HG03342 (cell line): ENCODE results near the gene MAP2K6.
A peak's percentile ranks its signal among the peaks of the same experiment; 100 is the strongest.

Experiments used
- ATAC-seq: cut with Tn5 transposase; IDR thresholded peaks from one replicate; pipeline ENCODE4 v1.9.1; 2021; ENCODE audit warnings: mild to moderate bottlenecking, moderate library complexity; ENCODE audit not compliant: unreplicated experiment

Gene MAP2K6

DNA sequence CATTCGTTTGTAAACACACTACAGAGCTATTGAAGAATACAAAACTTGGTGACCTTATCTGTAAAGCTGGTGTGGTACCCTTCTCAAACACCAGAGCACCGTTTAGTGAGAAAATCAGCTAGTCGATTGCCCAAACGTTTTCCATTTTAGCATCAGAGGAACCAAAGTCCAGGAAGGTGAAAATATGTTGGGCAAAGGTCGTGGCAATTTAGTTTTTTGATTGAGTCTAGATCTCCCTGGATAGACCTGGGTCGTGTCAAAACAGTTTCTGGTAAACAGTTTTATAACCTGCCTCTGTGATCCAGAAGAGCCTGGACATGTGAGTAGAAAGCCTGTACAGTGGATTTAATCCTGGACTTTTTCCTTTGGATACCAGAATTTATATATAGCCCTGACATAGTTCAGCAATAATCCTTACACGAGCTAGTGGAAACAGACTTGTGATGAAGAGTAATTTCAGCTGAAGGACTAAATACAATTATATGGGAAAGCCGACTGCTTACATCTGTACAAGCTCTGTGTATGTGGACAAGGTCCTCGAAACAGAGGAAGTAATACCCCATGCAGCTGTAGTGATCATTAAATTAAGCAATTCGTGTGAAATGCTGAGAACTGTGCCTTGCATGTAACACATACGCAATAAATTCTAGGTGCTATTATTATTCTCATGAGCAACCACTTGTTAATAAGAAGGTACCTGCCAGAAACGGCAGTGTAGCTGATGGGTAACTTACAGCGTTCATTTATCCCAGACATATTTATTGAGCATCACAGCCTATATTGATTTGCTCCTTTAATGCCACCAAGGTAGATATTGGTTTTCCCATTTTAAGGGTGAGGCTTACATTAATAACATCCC, 72.5 kb downstream of the MAP2K6 start:
- ATAC-seq, result no peak

DNA sequence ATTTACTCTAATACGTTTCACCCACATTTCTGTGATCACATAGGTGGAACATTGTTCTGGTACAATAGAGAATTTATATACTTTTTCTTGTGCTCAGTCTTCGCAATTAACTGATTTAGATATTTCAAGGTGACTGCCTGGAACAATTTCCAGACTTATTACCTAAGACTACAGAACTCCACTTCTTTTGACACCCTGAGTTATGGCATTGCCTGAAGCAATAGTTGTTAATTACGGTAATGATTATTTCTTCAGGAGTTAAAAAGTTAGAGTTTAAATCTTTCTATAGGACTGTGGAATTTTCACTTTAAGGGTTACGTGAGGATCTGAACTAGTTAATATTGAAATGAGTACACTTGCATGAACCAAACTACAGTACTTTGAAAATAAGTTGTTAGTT, 74.8 kb downstream of the MAP2K6 start:
- ATAC-seq, result no peak

DNA sequence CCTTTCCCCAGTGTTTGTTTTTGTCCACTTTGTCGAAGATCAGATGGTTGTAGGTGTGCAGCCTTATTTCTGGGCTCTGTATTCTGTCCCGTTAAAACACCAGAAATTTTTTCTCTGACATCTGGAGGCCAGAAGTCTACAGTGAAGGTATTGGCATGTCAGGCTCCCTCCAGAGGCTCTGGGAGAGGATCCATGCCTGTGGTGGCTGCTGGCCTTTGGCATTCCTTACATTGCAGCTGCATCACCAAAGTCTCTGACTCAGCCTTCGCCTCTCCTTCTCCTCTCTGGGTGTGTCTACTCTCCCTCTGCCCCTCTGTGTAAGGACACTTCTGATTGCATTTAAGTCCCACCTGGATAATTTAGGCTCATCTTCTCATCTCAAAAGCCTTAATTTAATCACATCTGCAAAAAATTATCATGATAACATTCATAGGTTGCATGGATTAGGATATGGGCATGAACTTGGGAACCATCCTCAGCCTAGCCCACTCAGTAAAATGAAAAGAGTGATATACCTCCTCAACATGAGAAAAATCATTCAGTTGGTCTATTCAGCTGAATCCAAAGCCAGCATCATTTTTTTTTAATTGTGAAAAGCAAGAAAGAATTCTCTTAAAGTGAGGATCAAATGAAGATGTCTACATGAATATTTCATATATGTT, 78.0 kb downstream of the MAP2K6 start:
- ATAC-seq, result no peak

DNA sequence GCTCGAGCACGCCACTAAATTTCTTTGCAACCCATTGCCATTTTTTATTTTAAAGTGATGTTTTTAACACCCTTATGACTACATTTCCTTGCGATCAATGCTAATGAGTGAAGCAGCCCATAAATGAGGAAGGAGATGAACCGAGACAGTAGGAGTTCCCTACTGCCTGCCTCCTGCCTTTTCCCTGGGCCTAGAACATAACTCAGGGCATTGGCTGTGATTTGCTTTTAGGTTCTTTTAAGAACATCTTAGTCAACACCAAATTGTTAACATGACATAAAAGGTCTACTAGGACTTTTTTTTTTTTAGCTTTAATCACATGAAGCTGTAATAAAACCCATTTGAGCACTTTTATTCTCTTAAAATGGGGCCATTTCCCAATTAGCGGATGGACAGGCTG, 81.3 kb downstream of the MAP2K6 start:
- ATAC-seq, result no peak

DNA sequence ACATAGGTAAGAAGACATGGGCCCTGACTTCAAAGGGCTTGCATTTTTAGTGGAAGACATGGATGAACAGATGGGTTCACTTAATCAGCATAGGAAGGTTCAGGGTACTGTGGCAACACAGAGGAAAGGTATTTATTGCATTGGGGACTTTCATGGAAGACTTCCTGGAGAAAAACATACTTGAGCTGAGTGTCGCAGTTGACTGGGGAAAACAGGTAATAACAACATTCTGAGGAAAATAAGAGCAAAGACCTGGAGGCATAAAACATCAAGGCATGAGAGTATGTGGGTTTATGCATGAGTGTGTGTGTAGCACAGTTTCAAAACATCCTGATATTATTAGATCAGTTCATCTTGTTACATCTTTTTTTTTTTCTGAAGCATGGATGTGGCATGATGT, 82.7 kb downstream of the MAP2K6 start:
- no peak for ATAC-seq

DNA sequence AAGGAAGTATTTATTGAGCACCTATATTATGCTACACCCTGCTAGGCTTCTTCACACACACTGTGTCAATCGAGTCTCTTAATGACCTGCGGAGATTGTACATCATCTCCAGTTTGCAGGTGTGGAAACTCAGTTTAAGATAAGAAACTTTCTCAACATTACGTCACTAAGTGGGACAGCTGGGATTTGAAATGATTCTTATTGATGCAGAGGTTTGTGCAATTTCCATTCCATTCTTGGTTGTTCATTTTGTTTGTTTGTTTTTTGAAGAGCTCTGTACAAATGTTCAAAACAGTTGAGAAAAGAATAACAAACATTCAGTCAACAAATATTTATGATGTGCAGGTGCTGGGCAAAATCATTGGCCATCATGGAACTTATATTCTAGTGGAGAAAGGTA, 84.8 kb downstream of the MAP2K6 start:
- ATAC-seq, result no peak

DNA sequence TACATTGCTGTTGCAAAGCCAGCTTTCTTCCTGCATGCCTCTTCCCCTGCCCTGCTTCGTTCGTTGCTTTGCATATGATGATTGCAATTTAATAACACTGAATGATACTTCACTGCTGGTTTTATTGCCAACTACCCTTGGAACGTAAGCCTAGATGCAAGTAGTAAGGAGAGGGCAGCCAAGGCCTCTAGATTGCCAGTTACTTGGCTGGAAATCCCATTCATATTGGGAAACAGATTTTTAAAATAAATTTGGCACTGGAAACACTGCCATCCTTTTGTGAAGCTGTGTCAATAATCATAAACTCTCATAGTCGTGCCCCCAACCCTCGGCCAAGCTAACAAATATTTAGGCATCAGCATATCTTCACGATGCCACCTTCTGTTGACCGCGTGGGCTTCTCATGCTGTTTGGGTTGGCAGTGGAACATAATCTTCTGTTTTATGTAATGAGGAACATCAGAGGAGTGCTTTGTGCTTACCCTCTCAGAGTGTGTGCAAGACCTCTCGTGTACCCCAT, 86.5 kb downstream of the MAP2K6 start:
- ATAC-seq, result no peak

DNA sequence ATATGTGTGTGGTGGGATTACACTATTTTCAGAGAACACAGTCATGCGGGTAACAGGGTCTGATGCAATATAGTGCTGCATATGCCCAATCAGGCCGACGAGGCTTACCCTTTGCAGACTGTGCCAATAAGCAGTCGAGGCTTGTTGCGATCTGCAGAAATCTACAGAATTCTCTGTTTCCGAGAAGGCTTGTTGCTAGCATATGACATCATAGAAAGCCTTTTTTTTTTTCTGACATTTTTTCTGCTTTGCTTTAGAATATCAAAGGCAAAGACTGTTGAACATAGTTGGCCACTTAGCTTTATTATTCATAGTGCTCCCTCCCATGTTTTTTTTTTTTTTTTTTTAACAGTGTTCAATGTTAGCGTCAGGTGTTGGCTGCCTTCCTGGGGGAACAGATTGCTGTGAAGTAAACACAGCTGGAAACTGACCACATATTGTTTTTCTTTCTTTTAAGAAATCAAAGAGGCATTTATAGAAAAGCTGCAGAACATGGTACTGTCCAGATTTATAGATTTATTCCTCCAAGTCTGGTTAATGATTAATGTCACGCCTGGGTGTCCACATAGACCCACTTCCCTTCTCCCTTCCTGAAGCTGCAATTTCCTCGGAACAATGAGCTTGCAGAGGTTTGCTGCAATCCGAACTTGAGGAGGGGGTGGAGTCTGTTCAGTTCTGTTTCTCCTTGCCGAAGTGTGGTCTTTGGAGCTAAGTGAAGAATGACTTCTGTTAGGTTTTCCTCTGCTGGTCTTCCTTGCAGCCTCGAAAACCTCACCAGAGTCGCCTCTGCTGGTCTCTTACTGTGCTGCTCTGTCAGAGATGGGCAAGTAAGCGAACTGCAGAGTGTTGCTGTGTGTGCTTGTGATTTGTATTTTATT, 87.3 kb downstream of the MAP2K6 start:
- ATAC-seq, result peak; percentile 32

DNA sequence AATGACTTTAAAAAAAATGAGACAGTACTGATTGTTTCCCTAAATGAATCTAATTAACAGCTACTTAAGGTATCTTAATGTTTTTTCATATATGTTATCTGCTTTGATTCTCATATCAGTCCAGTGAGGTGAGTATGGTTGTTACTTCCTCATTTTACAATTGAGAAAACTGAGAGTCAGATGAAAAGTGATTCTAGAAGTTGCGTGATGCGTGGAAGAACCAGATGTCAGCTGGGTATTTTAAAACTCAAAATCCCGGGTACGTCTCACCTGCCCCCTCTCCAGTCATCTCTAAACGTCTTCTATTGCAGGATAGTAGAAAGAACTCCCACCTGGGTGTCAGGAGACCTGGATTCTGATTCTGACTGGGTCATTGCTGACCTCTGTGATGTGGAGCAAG, 89.2 kb downstream of the MAP2K6 start:
- ATAC-seq, result peak; percentile 89

DNA sequence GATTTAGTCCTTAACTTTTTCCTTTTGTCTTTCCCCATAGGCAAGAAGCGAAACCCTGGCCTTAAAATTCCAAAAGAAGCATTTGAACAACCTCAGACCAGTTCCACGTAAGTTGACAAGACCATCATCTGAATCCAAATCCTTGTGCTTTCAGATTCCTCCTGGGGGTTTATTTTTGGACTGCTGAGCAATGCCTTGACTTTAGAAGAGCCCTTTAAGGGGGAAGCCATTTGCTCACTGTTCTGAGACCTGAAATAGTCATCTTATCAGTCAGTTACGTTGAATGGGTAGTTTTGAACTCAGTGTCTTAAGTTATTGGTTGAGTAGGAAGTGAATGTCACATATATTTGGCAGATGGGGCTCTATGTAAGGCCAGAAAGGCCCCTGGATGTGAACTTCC, 91.2 kb downstream of the MAP2K6 start:
- no peak for ATAC-seq

DNA sequence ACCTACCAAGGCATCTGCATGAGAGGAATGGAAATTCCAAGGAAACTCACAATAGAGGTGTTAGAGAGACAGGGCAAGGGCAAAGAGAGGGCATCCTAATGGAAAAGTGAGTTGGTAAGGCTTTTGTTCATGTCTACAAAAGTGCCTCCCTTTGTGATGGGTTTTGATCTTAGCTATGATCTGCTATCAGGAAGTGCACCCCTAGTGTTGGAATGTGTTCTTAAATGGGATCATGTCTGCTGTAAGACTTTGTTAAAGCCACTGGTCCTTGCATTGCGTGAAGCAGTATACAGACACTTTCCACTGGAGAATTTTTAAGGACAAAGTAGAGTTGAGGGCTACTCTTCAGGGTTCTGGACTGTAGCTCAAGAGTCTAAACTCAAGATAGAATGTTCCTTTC, 92.0 kb downstream of the MAP2K6 start:
- ATAC-seq, result no peak

DNA sequence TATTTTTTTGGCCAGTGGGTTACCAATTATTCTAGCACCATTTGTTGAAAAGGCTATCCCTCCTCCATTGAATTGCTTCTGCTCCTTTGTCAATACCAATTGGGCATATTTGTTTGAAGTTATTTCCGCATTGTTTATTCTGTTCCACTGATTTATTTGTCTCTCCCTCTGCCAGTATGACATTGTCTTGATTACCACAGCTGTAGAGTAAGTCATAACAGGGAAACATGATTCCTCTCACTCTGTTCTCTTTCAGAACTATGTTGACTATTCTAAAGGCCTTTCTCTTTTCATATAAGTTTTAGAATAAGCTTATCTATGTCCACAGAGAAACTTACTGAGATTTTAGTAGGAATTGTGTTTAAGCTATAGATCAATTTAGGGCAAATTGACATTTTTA, 94.3 kb downstream of the MAP2K6 start:
- no peak for ATAC-seq

DNA sequence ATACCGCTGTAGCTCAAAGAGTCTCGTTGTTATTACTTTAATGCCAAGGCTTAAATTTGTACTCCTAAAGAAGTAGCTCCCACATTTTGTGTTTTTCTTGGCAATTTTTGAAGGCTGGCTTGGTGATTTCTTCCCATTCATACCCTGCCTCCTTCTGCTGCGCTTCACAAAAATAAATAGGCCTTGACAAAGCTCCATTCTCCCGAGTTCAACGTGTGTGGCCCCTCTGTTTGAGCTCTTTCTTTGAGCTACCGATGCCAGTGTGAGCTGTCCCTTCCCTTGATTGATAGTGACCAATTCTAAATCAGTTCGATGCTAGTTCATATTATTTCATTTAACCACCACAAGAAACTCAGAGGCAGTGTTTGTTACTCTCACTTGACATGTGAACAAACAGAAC, 96.8 kb downstream of the MAP2K6 start:
- no peak for ATAC-seq

DNA sequence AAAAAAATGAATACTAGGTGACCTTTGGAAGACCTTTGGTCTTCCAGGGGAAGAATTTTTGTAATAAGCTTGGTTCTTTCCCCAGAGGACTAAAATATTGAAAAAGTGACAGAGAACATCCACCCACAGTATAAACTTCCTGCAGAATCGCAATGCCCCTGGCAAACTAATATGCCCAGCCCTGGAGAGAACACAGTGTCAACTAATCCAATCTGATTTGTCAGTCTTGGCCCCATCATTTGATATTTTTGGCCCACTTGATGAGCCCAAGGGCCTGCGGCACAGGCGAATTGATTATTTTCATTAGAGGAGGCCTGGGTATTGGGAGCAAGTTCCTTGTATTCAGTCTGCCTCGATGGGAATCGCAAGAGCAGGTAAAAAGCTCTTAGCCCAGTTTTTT, 98.4 kb downstream of the MAP2K6 start:
- ATAC-seq, result no peak

DNA sequence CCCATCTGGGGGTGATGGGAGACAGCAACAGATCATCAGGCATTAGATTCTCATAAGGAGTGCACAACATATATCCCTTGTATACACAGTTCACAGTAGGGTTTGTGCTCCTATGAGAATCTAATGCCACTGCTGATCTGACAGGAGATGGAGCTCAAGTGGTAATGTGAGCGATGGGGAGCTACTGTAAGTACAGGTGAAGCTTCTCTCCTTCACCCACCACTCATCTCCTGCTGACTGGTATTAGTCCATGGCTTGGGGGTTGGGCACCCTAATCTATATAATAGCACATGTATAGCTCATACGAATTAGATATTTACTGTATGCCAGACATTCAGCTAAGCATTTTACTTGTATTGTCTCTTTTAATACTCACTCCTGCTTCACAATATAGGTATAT, 101.7 kb downstream of the MAP2K6 start:
- ATAC-seq, result no peak

DNA sequence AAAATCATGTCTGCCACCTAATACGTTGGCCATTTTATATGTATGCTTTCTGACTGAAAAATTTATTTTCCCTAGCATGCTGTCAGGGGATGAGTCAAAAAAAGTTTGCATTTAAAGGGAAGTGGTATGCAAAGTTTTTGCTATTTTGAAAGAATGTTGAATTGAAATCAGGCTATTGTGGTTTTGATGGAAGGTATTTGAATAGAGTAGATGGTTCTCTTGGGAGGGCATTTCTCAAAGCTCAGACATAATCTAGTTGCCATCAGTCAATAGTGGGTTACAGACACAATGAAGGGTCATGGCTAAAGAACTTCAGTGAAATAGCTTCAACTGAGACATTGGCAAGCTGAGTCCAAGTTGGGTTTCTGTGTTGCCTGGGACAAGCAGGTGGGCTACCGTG, 102.4 kb downstream of the MAP2K6 start:
- peak; percentile 86 for ATAC-seq

DNA sequence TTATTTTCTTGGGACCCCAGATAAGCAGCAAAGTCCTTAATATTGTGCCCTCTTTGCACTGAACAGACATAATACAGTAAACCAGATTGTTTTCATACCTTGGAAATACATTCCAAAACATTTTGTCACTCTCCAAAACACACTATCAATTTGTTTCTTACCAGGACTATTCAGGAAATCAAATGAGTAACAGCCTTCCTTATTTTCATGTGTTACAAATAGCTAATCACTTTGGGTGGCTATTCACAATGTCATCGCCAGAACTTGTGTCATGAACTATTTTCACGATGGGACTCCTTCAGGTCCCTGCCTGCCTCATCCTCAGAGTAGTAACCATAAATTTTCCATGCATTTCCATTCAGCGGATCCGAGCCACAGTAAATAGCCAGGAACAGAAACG, 104.5 kb downstream of the MAP2K6 start:
- ATAC-seq, result no peak

DNA sequence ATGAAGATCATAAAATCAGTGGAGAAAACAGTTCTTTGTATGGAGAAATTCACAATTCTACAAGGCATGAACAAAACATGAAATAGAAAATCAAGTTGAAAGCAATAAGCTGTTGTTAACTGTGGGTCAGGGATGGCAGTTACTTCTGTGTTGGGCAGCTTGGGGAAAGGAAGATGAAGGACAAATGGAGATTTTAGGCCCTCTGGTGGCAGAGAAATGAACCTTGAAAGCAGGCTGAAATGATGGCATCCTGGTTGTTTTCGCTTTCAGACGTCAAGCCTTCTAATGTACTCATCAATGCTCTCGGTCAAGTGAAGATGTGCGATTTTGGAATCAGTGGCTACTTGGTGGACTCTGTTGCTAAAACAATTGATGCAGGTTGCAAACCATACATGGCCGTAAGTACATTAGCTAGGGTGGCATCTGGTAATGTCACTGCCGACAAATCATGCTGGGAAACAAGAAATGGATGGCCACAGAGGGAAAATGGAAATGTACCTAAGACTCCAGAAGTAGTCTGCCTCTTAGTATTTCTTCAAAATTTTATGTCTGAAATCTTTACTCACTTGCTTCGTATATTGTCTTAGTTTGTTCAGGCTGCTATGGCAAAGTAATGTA, 108.9 kb downstream of the MAP2K6 start:
- no peak for ATAC-seq

DNA sequence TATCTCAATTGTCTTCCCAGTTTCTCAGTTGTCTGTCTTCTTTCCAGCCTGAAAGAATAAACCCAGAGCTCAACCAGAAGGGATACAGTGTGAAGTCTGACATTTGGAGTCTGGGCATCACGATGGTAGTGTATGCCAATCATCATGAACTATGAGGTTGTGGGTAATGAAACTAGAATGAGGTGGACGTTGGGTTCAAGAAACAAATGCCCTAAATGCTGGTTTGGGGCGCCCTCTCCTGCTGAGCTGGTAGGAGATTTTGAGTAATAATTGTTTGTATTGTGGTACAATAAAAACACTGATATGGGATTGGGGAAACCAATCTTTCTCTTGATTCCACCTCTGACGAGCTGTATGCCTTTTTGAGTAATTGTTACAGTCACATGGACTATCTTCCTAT, 110.4 kb downstream of the MAP2K6 start:
- no peak for ATAC-seq

DNA sequence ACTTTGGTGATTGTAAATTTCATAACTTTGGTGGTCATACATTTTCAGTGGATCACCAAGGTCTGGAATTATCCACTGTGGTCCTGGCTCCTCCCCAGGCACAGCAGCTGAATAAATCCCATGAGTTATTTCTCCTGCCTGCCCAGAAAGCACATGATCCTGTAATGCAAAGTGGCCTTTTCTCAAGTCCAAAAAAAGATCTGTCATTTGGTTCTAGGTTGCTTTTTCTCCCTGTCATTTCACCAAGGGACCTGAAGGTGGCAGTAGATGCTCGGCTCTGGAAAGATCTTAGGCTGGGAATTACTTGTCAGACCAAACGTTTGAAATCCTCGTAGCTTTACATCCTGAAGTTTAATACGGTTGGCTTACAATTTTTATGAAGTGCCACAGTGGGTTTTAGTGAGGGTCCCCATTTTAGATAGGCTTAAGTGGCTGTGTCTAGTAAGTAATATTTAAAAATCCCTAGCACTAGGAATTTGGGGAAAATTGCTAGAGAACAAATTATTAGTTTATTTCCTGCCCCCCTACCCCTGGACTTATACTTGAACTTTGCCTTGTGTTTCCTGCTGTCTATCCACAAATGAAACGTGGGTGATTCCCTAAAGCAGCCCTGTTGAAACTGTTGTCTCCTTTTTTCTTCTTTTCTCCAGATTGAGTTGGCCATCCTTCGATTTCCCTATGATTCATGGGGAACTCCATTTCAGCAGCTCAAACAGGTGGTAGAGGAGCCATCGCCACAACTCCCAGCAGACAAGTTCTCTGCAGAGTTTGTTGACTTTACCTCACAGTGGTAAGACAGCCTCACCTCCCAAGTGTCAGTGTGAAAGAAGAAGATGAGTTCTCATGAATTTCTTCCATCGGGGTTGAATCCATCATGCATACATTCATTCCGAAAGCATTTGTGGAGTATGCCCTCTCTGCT, 111.7 kb downstream of the MAP2K6 start:
- peak; percentile 47 for ATAC-seq
